ENCODE results near the gene EPHB2.

EPHB2 gene

DNA sequence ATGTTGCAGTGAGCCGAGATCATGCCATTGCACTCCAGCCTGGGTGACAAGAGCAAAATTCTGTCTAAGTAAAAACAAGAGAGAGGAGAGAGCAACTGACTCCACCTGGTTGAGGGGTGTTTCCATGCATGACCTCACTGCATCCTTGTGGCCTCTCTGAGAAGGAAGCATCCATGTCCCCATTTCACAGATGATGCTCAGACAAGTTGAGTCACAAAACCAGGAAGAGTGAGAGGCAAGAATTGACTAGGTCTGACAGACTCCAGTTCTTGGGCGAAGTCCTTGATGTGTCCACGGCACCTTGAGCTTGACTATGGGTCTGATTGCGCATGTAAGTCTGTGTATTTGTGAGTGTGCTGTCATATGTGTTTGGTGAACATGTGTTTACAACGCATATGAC is 156.2 kb downstream of the EPHB2 start:
- Histone ChIP-seq H3K79me1 (ENCODE audit: low read depth, low read length) (no peaks in the 10 kb centered on the region), H3K9me3 (replicated peaks in 1 of 2; ENCODE audit: control insufficient read depth in 2 of 2, insufficient read depth in 1 of 2, low read depth in 1 of 2, low read length in 2 of 2) (no peaks in the 10 kb centered on the region), H2BK5ac (ENCODE audit: low read length) (no peak overlapping the region), H4K8ac (ENCODE audit: low read depth, low read length) (no peak overlapping the region), H3K4ac (ENCODE audit: low read length) (no peak overlapping the region), H3K4me1 (ENCODE audit: control insufficient read depth in 2 of 2, insufficient read depth in 1 of 2, low read depth in 1 of 2, low read length in 2 of 2) (peaks cover 0 to 2% of the 10 kb centered on the region in 2 donors), H2BK15ac (ENCODE audit: low read length) (no peak overlapping the region), H2AK5ac (ENCODE audit: low read depth, low read length) (no peak overlapping the region), H3K36me3 (replicated peaks in 1 of 2; ENCODE audit: control insufficient read depth in 2 of 2, insufficient read depth in 2 of 2, low read length in 2 of 2) (peaks cover 25 to 43% of the 10 kb centered on the region in 2 donors), H2BK12ac (ENCODE audit: low read length) (no peak overlapping the region), H2BK120ac (ENCODE audit: low read depth, low read length) (no peak overlapping the region), H3K14ac (ENCODE audit: low read length) (no peak overlapping the region), H3K4me2 (ENCODE audit: insufficient read depth, low read length, poor library complexity, severe bottlenecking) (no peak overlapping the region), H3K23ac (ENCODE audit: low read depth, low read length, poor library complexity) (no peak overlapping the region), H3K9ac (ENCODE audit: low read depth, low read length, poor library complexity) (no peak overlapping the region), H3K18ac (ENCODE audit: low read length) (no peak overlapping the region), H3K4me3 (ENCODE audit: low read length in 2 of 2) (no peak overlapping the region), H3K27ac (replicated peaks; ENCODE audit: low read length) (no peak overlapping the region), H4K91ac (ENCODE audit: low read depth, low read length, poor library complexity) (no peak overlapping the region), H2AFZ (ENCODE audit: low read length) (no peak overlapping the region), H3K27me3 (ENCODE audit: control insufficient read depth in 3 of 3, insufficient read depth in 3 of 3, low read depth in 1 of 3, low read length in 3 of 3) (peaks cover 0 to 2% (median 0%) of the 10 kb centered on the region in 3 experiments)
- no CpG with 5 or more reads among the region's 5 CpGs for WGBS, 2 donors (ENCODE audit: extremely low coverage in 2 of 2, insufficient read length in 2 of 2, insufficient replicate concordance in 1 of 2)
- no peak for DNase-seq (ENCODE audit: low spot score)

DNA sequence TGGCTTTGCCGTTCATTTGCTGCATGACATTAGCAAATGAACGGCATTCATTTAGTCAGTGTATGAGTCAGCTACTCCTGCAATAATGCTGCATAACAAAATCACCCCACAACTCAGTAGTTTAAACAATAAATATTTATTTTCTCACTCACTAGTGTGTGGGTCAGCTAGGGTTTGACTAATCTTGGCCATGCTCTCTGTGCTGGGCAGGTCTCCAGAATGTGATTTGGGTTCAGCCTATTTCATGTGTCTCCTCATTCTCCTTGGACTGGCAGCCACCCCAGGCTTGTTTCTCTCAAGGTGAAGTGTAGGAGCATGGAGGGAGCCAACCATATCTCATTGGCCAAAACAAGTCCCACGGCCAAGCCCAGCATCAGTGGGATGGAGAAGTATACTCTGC is 157.7 kb downstream of the EPHB2 start:
- Histone ChIP-seq H2BK15ac (ENCODE audit: low read length) (no peak overlapping the region), H3K23ac (ENCODE audit: low read depth, low read length, poor library complexity) (no peak overlapping the region), H3K27ac (replicated peaks; ENCODE audit: low read length) (no peak overlapping the region), H3K18ac (ENCODE audit: low read length) (no peak overlapping the region), H3K4ac (ENCODE audit: low read length) (no peak overlapping the region), H2AK5ac (ENCODE audit: low read depth, low read length) (no peak overlapping the region), H3K4me1 (ENCODE audit: control insufficient read depth in 2 of 2, insufficient read depth in 1 of 2, low read depth in 1 of 2, low read length in 2 of 2) (peaks cover 0 to 2% of the 10 kb centered on the region in 2 donors), H3K14ac (ENCODE audit: low read length) (no peak overlapping the region), H3K4me3 (ENCODE audit: low read length in 2 of 2) (no peak overlapping the region), H3K9me3 (replicated peaks in 1 of 2; ENCODE audit: control insufficient read depth in 2 of 2, insufficient read depth in 1 of 2, low read depth in 1 of 2, low read length in 2 of 2) (no peaks in the 10 kb centered on the region), H3K27me3 (ENCODE audit: control insufficient read depth in 3 of 3, insufficient read depth in 3 of 3, low read depth in 1 of 3, low read length in 3 of 3) (peaks cover 0 to 2% (median 0%) of the 10 kb centered on the region in 3 experiments), H4K91ac (ENCODE audit: low read depth, low read length, poor library complexity) (no peak overlapping the region), H3K4me2 (ENCODE audit: insufficient read depth, low read length, poor library complexity, severe bottlenecking) (no peak overlapping the region), H2BK120ac (ENCODE audit: low read depth, low read length) (no peak overlapping the region), H3K79me1 (ENCODE audit: low read depth, low read length) (no peaks in the 10 kb centered on the region), H2BK12ac (ENCODE audit: low read length) (no peak overlapping the region), H2AFZ (ENCODE audit: low read length) (no peak overlapping the region), H3K9ac (ENCODE audit: low read depth, low read length, poor library complexity) (no peak overlapping the region), H3K36me3 (replicated peaks in 1 of 2; ENCODE audit: control insufficient read depth in 2 of 2, insufficient read depth in 2 of 2, low read length in 2 of 2) (peaks cover 20 to 46% of the 10 kb centered on the region in 2 donors), H2BK5ac (ENCODE audit: low read length) (no peak overlapping the region), H4K8ac (ENCODE audit: low read depth, low read length) (no peak overlapping the region)
- no CpG with 5 or more reads among the region's 3 CpGs for WGBS, 2 donors (ENCODE audit: extremely low coverage in 2 of 2, insufficient read length in 2 of 2, insufficient replicate concordance in 1 of 2)
- DNase-seq (ENCODE audit: low spot score), result no peak

DNA sequence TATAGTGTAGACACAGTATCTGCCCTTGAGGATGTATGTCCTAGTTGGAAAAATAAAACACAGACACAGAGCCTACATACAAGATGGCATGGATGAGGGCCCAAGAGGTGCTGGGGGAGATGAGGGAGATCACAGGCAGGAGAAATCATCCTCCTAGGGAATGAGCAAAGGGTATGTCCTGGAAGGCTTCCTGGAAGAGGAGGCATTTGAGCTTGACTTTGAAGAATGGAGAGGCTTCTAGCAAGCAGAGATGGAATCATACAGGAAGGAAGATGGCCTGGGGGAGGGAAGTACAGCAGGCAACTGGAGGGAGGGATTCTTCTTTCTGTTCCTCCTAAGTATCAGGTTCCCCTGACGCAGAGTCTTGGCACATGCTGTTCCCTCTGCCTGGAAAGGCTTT is 158.7 kb downstream of the EPHB2 start:
- H2AK5ac ChIP-seq (ENCODE audit: low read depth, low read length), result no peak overlapping the region
- no peak overlapping the region for H2BK15ac ChIP-seq (ENCODE audit: low read length)
- no peak overlapping the region for H4K91ac ChIP-seq (ENCODE audit: low read depth, low read length, poor library complexity)
- H3K27me3 ChIP-seq (ENCODE audit: control insufficient read depth in 3 of 3, insufficient read depth in 3 of 3, low read depth in 1 of 3, low read length in 3 of 3), result peaks cover 0 to 2% (median 0%) of the 10 kb centered on the region in 3 experiments
- H3K4me2 ChIP-seq (ENCODE audit: insufficient read depth, low read length, poor library complexity, severe bottlenecking), result no peak overlapping the region
- no peak overlapping the region for H3K27ac ChIP-seq (replicated peaks; ENCODE audit: low read length)
- H3K18ac ChIP-seq (ENCODE audit: low read length), result no peak overlapping the region
- peaks cover 19 to 44% of the 10 kb centered on the region in 2 donors for H3K36me3 ChIP-seq (replicated peaks in 1 of 2; ENCODE audit: control insufficient read depth in 2 of 2, insufficient read depth in 2 of 2, low read length in 2 of 2)
- no peaks in the 10 kb centered on the region for H3K9me3 ChIP-seq (replicated peaks in 1 of 2; ENCODE audit: control insufficient read depth in 2 of 2, insufficient read depth in 1 of 2, low read depth in 1 of 2, low read length in 2 of 2)
- H3K4me1 ChIP-seq (ENCODE audit: control insufficient read depth in 2 of 2, insufficient read depth in 1 of 2, low read depth in 1 of 2, low read length in 2 of 2), result peaks cover 0 to 6% of the 10 kb centered on the region in 2 donors
- H2AFZ ChIP-seq (ENCODE audit: low read length), result no peak overlapping the region
- no peak overlapping the region for H4K8ac ChIP-seq (ENCODE audit: low read depth, low read length)
- no peak overlapping the region for H3K4me3 ChIP-seq (ENCODE audit: low read length in 2 of 2)
- WGBS, 2 donors (ENCODE audit: extremely low coverage in 2 of 2, insufficient read length in 2 of 2, insufficient replicate concordance in 1 of 2), result no CpG with 5 or more reads among the region's 1 CpG
- no peak overlapping the region for H2BK12ac ChIP-seq (ENCODE audit: low read length)
- H3K79me1 ChIP-seq (ENCODE audit: low read depth, low read length), result no peaks in the 10 kb centered on the region
- H3K4ac ChIP-seq (ENCODE audit: low read length), result no peak overlapping the region
- no peak overlapping the region for H3K23ac ChIP-seq (ENCODE audit: low read depth, low read length, poor library complexity)
- H2BK120ac ChIP-seq (ENCODE audit: low read depth, low read length), result no peak overlapping the region
- DNase-seq (ENCODE audit: low spot score), result no peak
- no peak overlapping the region for H2BK5ac ChIP-seq (ENCODE audit: low read length)
- no peak overlapping the region for H3K14ac ChIP-seq (ENCODE audit: low read length)
- H3K9ac ChIP-seq (ENCODE audit: low read depth, low read length, poor library complexity), result no peak overlapping the region

DNA sequence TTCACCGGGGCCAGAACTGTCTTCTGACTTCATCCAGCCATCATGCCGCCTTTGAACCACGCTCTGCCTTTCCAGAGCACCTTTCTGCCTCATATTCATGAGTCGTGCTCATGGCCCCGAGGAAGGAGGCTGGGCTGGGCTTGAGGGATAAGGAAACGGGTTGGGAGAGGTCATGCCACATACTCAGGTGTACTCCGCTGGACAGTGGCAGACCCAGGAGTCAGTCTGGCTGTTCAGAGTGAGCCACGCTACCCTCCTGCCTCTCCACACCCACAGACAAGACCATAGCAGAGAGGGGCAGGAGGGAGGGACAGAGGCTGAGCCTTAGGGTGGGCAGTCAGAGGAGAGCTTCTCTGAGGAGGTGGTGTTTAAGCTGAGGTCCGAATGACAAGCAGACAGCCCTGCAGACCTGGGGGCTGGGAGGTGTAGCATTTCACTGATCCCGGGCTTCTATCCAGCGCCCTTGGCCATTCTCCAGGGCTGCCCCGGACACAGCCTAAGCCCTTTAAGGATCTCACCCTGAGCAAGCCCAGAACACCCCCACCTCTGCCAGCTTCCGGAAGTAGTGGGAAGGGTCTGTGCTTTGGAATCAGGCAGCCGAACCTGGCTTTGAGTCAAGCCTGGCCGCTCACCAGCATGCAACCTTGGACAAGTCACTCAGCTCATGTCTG is 159.7 kb downstream of the EPHB2 start:
- no peak overlapping the region for H2AFZ ChIP-seq (ENCODE audit: low read length)
- H3K18ac ChIP-seq (ENCODE audit: low read length), result peak overlapping the region; percentile 36
- peak overlapping the region; percentile 14 for H2AK5ac ChIP-seq (ENCODE audit: low read depth, low read length)
- no peaks in the 10 kb centered on the region for H3K9me3 ChIP-seq (replicated peaks in 1 of 2; ENCODE audit: control insufficient read depth in 2 of 2, insufficient read depth in 1 of 2, low read depth in 1 of 2, low read length in 2 of 2)
- peak overlapping the region in 1 of 2 donors; percentile 20 for H3K4me3 ChIP-seq (ENCODE audit: low read length in 2 of 2)
- peaks cover 0 to 2% (median 0%) of the 10 kb centered on the region in 3 experiments for H3K27me3 ChIP-seq (ENCODE audit: control insufficient read depth in 3 of 3, insufficient read depth in 3 of 3, low read depth in 1 of 3, low read length in 3 of 3)
- peak overlapping the region; percentile 70 for H3K9ac ChIP-seq (ENCODE audit: low read depth, low read length, poor library complexity)
- H3K4me1 ChIP-seq (ENCODE audit: control insufficient read depth in 2 of 2, insufficient read depth in 1 of 2, low read depth in 1 of 2, low read length in 2 of 2), result peaks cover 6 to 13% of the 10 kb centered on the region in 2 donors
- no peak overlapping the region for H3K4ac ChIP-seq (ENCODE audit: low read length)
- H2BK15ac ChIP-seq (ENCODE audit: low read length), result no peak overlapping the region
- no peak for DNase-seq (ENCODE audit: low spot score)
- H4K91ac ChIP-seq (ENCODE audit: low read depth, low read length, poor library complexity), result no peak overlapping the region
- H3K23ac ChIP-seq (ENCODE audit: low read depth, low read length, poor library complexity), result no peak overlapping the region
- no peak overlapping the region for H2BK12ac ChIP-seq (ENCODE audit: low read length)
- no peak overlapping the region for H3K27ac ChIP-seq (replicated peaks; ENCODE audit: low read length)
- H4K8ac ChIP-seq (ENCODE audit: low read depth, low read length), result no peak overlapping the region
- H3K14ac ChIP-seq (ENCODE audit: low read length), result no peak overlapping the region
- WGBS, 2 donors (ENCODE audit: extremely low coverage in 2 of 2, insufficient read length in 2 of 2, insufficient replicate concordance in 1 of 2), result no CpG with 5 or more reads among the region's 15 CpGs
- no peak overlapping the region for H3K4me2 ChIP-seq (ENCODE audit: insufficient read depth, low read length, poor library complexity, severe bottlenecking)
- H2BK120ac ChIP-seq (ENCODE audit: low read depth, low read length), result no peak overlapping the region
- no peaks in the 10 kb centered on the region for H3K79me1 ChIP-seq (ENCODE audit: low read depth, low read length)
- peaks cover 16 to 36% of the 10 kb centered on the region in 2 donors for H3K36me3 ChIP-seq (replicated peaks in 1 of 2; ENCODE audit: control insufficient read depth in 2 of 2, insufficient read depth in 2 of 2, low read length in 2 of 2)
- H2BK5ac ChIP-seq (ENCODE audit: low read length), result no peak overlapping the region

Measured in neuronal stem cell (in vitro differentiated cells).